Caco-2 (cell line): ENCODE measurements around the gene PCDHA12. TPM values are rescaled to one million over a fixed set of nuclear protein-coding genes. Genes with fewer than 3 reads are reported as not detected.

Source experiments
- BruUV-seq: library from RNA; stranded (reverse); fragments of 400-500 nt; replicated peaks from 2 replicates; lab custom pipeline; 2021; lab: Mats Ljungman, UMichigan
- CTCF ChIA-PET: fragments of 300-600 bp; sonication (Branson Sonifier 250); formaldehyde crosslinking; loops from one replicate; lab custom pipeline; 2022; ENCODE audit warnings: antibody characterized with exemption; lab: Charles Lee
- POLR2A ChIA-PET: fragments of 300-600 bp; sonication (Branson Sonifier 250); formaldehyde crosslinking; loops from one replicate; lab custom pipeline; 2022; ENCODE audit warnings: antibody characterized with exemption; lab: Charles Lee
- DNase-seq, 2 experiments: peaks; one replicate each; pipeline versions ENCODE4 v3.0.0 to v3.0.0-alpha.2; 2020 to 2022
- H3K27me3 ChIP-seq: replicated peaks from 2 replicates; pipeline ENCODE4 v1.6.0; 2011; ENCODE audit warnings: low read length; ENCODE audit not compliant: control insufficient read depth, insufficient read depth
- H3K36me3 ChIP-seq: 2 replicates; pipeline ENCODE4 v1.5.1; 2011; ENCODE audit warnings: low read length; ENCODE audit not compliant: control insufficient read depth, insufficient read depth
- H3K4me1 ChIP-seq: fragments of 250-450 bp; sonication (Bioruptor Pico); 2 replicates; pipeline ENCODE4 v1.5.1; 2020; ENCODE audit warnings: mild to moderate bottlenecking
- H3K4me3 ChIP-seq: 2 replicates; pipeline ENCODE4 v1.5.1; 2011; ENCODE audit warnings: low read depth, mild to moderate bottlenecking, control low read depth, low read length
- H3K9me3 ChIP-seq: fragments of 250-450 bp; sonication (Bioruptor Pico); 2 replicates; pipeline ENCODE4 v1.5.1; 2020; ENCODE audit warnings: mild to moderate bottlenecking, moderate library complexity
- H3K27ac Mint-ChIP-seq: one replicate; pipeline ENCODE4 v1.8.0; 2022; ENCODE audit warnings: mixed read lengths; ENCODE audit not compliant: unreplicated experiment
- H3K27me3 Mint-ChIP-seq: one replicate; pipeline ENCODE4 v1.8.0; 2022; ENCODE audit warnings: mixed read lengths; ENCODE audit not compliant: insufficient read depth, unreplicated experiment
- H3K36me3 Mint-ChIP-seq: one replicate; pipeline ENCODE4 v1.8.0; 2022; ENCODE audit warnings: mild to moderate bottlenecking, mixed read lengths; ENCODE audit not compliant: insufficient read depth, unreplicated experiment
- H3K4me1 Mint-ChIP-seq: one replicate; pipeline ENCODE4 v1.8.0; 2022; ENCODE audit warnings: low read depth, mixed read lengths; ENCODE audit not compliant: unreplicated experiment
- H3K4me3 Mint-ChIP-seq: one replicate; pipeline ENCODE4 v1.8.0; 2022; ENCODE audit warnings: mild to moderate bottlenecking, moderate library complexity, mixed read lengths; ENCODE audit not compliant: unreplicated experiment
- H3K9me3 Mint-ChIP-seq: one replicate; pipeline ENCODE4 v1.8.0; 2022; ENCODE audit warnings: mixed read lengths; ENCODE audit not compliant: unreplicated experiment
- intact Hi-C: fragments of 100-400 bp; cut with micrococcal nuclease; formaldehyde crosslinking; loops from one replicate; pipeline ENCODE4 v1.10.0; 2022; ENCODE audit not compliant: unreplicated experiment
- total RNA-seq: library from RNA; stranded (reverse); gene quantifications from 2 replicates; pipeline ENCODE4 v1.2.3, GENCODE V29; 2022
- TF ChIP-seq, protein P1 (sequence below), 2 experiments: fragments of 200-600 bp in 1 of 2; IDR thresholded peaks; 1 replicate in 1 of 2; 2 replicates in 1 of 2; pipeline versions ENCODE4 v1.5.1 to v1.8.0; 2011 to 2022; ENCODE audit warnings: antibody characterized with exemption in 1 of 2, control low read depth in 1 of 2, inconsistent platforms in 1 of 2, low read depth in 1 of 2, low read length in 1 of 2, mild to moderate bottlenecking in 1 of 2, moderate library complexity in 1 of 2; ENCODE audit not compliant: insufficient read depth in 1 of 2, severe bottlenecking in 1 of 2, unreplicated experiment in 1 of 2

PCDHA12 gene
- total RNA-seq, 1 experiment from 2014 or later: not detected

GRCh38 chr5:140855772-140856674, 19.1 kb upstream of the PCDHA12 start, which contains the start of gene PCDHA10:
Gene PCDHA10 (plus strand): TSS chr5:140855897. CDS start chr5:140856049, 152 bp downstream.
- Histone ChIP-seq H3K27me3 (no peaks in the 10 kb centered on the region), H3K9me3 (0 out of 2 replicates have a peak, but pooled peaks cover 7% of the 10 kb centered on the region), H3K36me3 (no peaks in the 10 kb centered on the region), H3K4me3 (no peak within 1 kb of the TSS), H3K4me1 (0 out of 2 replicates have a peak, but pooled peaks cover 4% of the 10 kb centered on the region)
- Mint-ChIP-seq H3K4me3 (no peak within 1 kb of the TSS), H3K27ac (no peak within 1 kb of the TSS), H3K36me3 (no peaks in the 10 kb centered on the region), H3K9me3 (peaks cover 27% of the 10 kb centered on the region), H3K27me3 (no peaks in the 10 kb centered on the region), H3K4me1 (no peaks in the 10 kb centered on the region)
- intact Hi-C loops: loop anchor here (1.0 kb wide), 1 partner anchor 185 kb away; no protein-coding TSS in a partner anchor
- BruUV-seq: no TSS peak
- ChIA-PET POLR2A (no interaction called here), CTCF (interaction anchor here (0.6 kb wide), 1 partner anchor 176 kb away, joined by 3 read pairs; no protein-coding TSS in a partner anchor)
- TF ChIP-seq, protein P1, sequence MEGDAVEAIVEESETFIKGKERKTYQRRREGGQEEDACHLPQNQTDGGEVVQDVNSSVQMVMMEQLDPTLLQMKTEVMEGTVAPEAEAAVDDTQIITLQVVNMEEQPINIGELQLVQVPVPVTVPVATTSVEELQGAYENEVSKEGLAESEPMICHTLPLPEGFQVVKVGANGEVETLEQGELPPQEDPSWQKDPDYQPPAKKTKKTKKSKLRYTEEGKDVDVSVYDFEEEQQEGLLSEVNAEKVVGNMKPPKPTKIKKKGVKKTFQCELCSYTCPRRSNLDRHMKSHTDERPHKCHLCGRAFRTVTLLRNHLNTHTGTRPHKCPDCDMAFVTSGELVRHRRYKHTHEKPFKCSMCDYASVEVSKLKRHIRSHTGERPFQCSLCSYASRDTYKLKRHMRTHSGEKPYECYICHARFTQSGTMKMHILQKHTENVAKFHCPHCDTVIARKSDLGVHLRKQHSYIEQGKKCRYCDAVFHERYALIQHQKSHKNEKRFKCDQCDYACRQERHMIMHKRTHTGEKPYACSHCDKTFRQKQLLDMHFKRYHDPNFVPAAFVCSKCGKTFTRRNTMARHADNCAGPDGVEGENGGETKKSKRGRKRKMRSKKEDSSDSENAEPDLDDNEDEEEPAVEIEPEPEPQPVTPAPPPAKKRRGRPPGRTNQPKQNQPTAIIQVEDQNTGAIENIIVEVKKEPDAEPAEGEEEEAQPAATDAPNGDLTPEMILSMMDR (IDR thresholded peaks at IDR 0.05; ENCODE audit: insufficient read depth in 1 of 2, low read depth in 1 of 2, low read length in 1 of 2, severe bottlenecking in 1 of 2, unreplicated experiment in 1 of 2): no peak
- no peak for DNase-seq

- Mint-ChIP-seq H3K9me3 (peaks cover 27% of the 10 kb centered on the region), H3K27ac (no peak overlapping the region), H3K4me1 (no peaks in the 10 kb centered on the region), H3K4me3 (no peak overlapping the region), H3K36me3 (no peaks in the 10 kb centered on the region), H3K27me3 (no peaks in the 10 kb centered on the region)
- TF ChIP-seq, protein P1 (IDR thresholded peaks at IDR 0.05; ENCODE audit: insufficient read depth in 1 of 2, low read depth in 1 of 2, low read length in 1 of 2, severe bottlenecking in 1 of 2, unreplicated experiment in 1 of 2): no peak
- Histone ChIP-seq H3K4me3 (no peak overlapping the region), H3K27me3 (no peaks in the 10 kb centered on the region), H3K4me1 (0 out of 2 replicates have a peak, but pooled peaks cover 4% of the 10 kb centered on the region), H3K36me3 (no peaks in the 10 kb centered on the region), H3K9me3 (0 out of 2 replicates have a peak, but pooled peaks cover 7% of the 10 kb centered on the region)
- POLR2A ChIA-PET: no interaction called here
- CTCF ChIA-PET: no interaction called here
- intact Hi-C loops: no loop called here
- BruUV-seq: no TSS peak
- DNase-seq: no peak
These were observed 17.7 kb upstream of the PCDHA12 start for GRCh38 chr5:140857177-140857986.

GRCh38 chr5:140857987-140858240, 17.2 kb upstream of the PCDHA12 start:
- Mint-ChIP-seq H3K9me3 (peaks cover 27% of the 10 kb centered on the region), H3K4me3 (no peak overlapping the region)
- POLR2A ChIA-PET: no interaction called here

More at GRCh38 chr5:140857987-140858240, 17.2 kb upstream of the PCDHA12 start:
- no peak for DNase-seq
- CTCF ChIA-PET: no interaction called here
- no peaks in the 10 kb centered on the region for H3K4me1 Mint-ChIP-seq
- H3K36me3 Mint-ChIP-seq: no peaks in the 10 kb centered on the region
- no TSS peak for BruUV-seq
- intact Hi-C loops: no loop called here
- H3K4me1 ChIP-seq: 0 out of 2 replicates have a peak, but pooled peaks cover 4% of the 10 kb centered on the region
- no peaks in the 10 kb centered on the region for H3K27me3 ChIP-seq
- no peak overlapping the region for H3K4me3 ChIP-seq
- H3K27me3 Mint-ChIP-seq: no peaks in the 10 kb centered on the region
- H3K36me3 ChIP-seq: no peaks in the 10 kb centered on the region
- 0 out of 2 replicates have a peak, but pooled peaks cover 7% of the 10 kb centered on the region for H3K9me3 ChIP-seq
- no peak overlapping the region for H3K27ac Mint-ChIP-seq
- TF ChIP-seq, protein P1 (IDR thresholded peaks at IDR 0.05; ENCODE audit: insufficient read depth in 1 of 2, low read depth in 1 of 2, low read length in 1 of 2, severe bottlenecking in 1 of 2, unreplicated experiment in 1 of 2): no peak
